SK-N-SH treated with all-trans-retinoic acid at 6 μM for 48 hours (cell line): ENCODE measurements around the gene RBM33.

Experiments
- ATAC-seq: fragments of 200-7000 bp; cut with Tn5 transposase; 3 replicates; pipeline ENCODE4 v1.9.1; 2020; ENCODE audit warnings: mild to moderate bottlenecking, moderate library complexity
- ARNTL ChIP-seq: fragments of 450-650 bp; formaldehyde crosslinking; IDR thresholded peaks from 2 replicates; pipeline ENCODE4 v1.5.0; 2020; ENCODE audit warnings: low read depth, mild to moderate bottlenecking, moderate library complexity, borderline replicate concordance
- BACH2 ChIP-seq: fragments of 250-450 bp; sonication (Bioruptor Pico); IDR thresholded peaks from 2 replicates; pipeline ENCODE4 v1.9.0; 2021; ENCODE audit warnings: mild to moderate bottlenecking, borderline replicate concordance
- CREB5 ChIP-seq: fragments of 250-450 bp; sonication (Bioruptor Pico); IDR thresholded peaks from 2 replicates; pipeline ENCODE4 v1.5.1; 2020; ENCODE audit warnings: low read depth, mild to moderate bottlenecking, moderate library complexity
- CSRNP3 ChIP-seq: fragments of 250-450 bp; sonication (Bioruptor Pico); IDR thresholded peaks from 2 replicates; pipeline ENCODE4 v1.5.1; 2021; ENCODE audit warnings: mild to moderate bottlenecking, moderate library complexity
- GLIS3 ChIP-seq: fragments of 250-450 bp; sonication (Bioruptor Pico); IDR thresholded peaks from 2 replicates; pipeline ENCODE4 v1.5.0; 2020; ENCODE audit warnings: mild to moderate bottlenecking, moderate library complexity
- ISL1 ChIP-seq: fragments of 250-450 bp; sonication (Bioruptor Pico); IDR thresholded peaks from 2 replicates; pipeline ENCODE4 v2.1.2; 2022; ENCODE audit warnings: mild to moderate bottlenecking, moderate library complexity
- OSR1 ChIP-seq: fragments of 250-450 bp; sonication (Bioruptor Pico); IDR thresholded peaks from 2 replicates; pipeline ENCODE4 v1.8.0; 2022; ENCODE audit warnings: moderate library complexity, mild to moderate bottlenecking, inconsistent platforms
- PATZ1 ChIP-seq: fragments of 250-450 bp; sonication (Bioruptor Pico); IDR thresholded peaks from 2 replicates; pipeline ENCODE4 v1.8.0; 2020; ENCODE audit warnings: mild to moderate bottlenecking, moderate library complexity, borderline replicate concordance
- PPARA ChIP-seq: fragments of 250-450 bp; sonication (Bioruptor Pico); IDR thresholded peaks from 2 replicates; pipeline ENCODE4 v1.5.0; 2020; ENCODE audit warnings: mild to moderate bottlenecking, borderline replicate concordance
- RARB ChIP-seq: fragments of 250-450 bp; sonication (Bioruptor Pico); IDR thresholded peaks from 2 replicates; pipeline ENCODE4 v1.8.0; 2021; ENCODE audit warnings: mild to moderate bottlenecking, moderate library complexity
- SNAI2 ChIP-seq: fragments of 250-450 bp; sonication (Bioruptor Pico); IDR thresholded peaks from 2 replicates; pipeline ENCODE4 v1.5.0; 2020; ENCODE audit warnings: mild to moderate bottlenecking, moderate library complexity
- TCF4 ChIP-seq: fragments of 250-450 bp; sonication (Bioruptor Pico); IDR thresholded peaks from 2 replicates; pipeline ENCODE4 v1.8.0; 2021; ENCODE audit warnings: mild to moderate bottlenecking, moderate library complexity, borderline replicate concordance
- TOX ChIP-seq: fragments of 250-450 bp; sonication (Bioruptor Pico); IDR thresholded peaks from 2 replicates; pipeline ENCODE4 v1.8.0; 2021; ENCODE audit warnings: mild to moderate bottlenecking, moderate library complexity, borderline replicate concordance
- TSHZ2 ChIP-seq: fragments of 250-450 bp; sonication (Bioruptor Pico); IDR thresholded peaks from 2 replicates; pipeline ENCODE4 v1.5.0; 2020; ENCODE audit warnings: mild to moderate bottlenecking, moderate library complexity
- ZC3H10 ChIP-seq: fragments of 250-450 bp; sonication (Bioruptor Pico); IDR thresholded peaks from 2 replicates; pipeline ENCODE4 v1.5.1; 2021; ENCODE audit warnings: mild to moderate bottlenecking, moderate library complexity
- ZFP3 ChIP-seq: fragments of 250-450 bp; sonication (Bioruptor Pico); IDR thresholded peaks from 2 replicates; pipeline ENCODE4 v1.5.0; 2020; ENCODE audit warnings: mild to moderate bottlenecking, moderate library complexity
- ZFP30 ChIP-seq: fragments of 450-650 bp; formaldehyde crosslinking; IDR thresholded peaks from 2 replicates; pipeline ENCODE4 v1.5.0; 2022; ENCODE audit warnings: mild to moderate bottlenecking, moderate library complexity
- ZNF565 ChIP-seq: fragments of 450-650 bp; formaldehyde crosslinking; conservative IDR thresholded peaks from 2 replicates; pipeline ENCODE4 v1.5.0; 2020; ENCODE audit warnings: low read depth, mild to moderate bottlenecking, moderate library complexity
- ZNF70 ChIP-seq: fragments of 450-650 bp; formaldehyde crosslinking; IDR thresholded peaks from 2 replicates; pipeline ENCODE4 v1.5.0; 2020; ENCODE audit warnings: mild to moderate bottlenecking, moderate library complexity

Gene RBM33

GRCh38 chr7:155649588-155649987, 5.1 kb downstream of the RBM33 start:
- no peak for ATAC-seq
- TF ChIP-seq PATZ1 (CRISPR knock-in tag) (no peak), TSHZ2 (no peak), CSRNP3 (no peak), BACH2 (CRISPR knock-in tag) (no peak), OSR1 (CRISPR knock-in tag) (no peak), SNAI2 (CRISPR knock-in tag) (no peak), TOX (CRISPR knock-in tag) (no peak), ARNTL (no peak), ZNF565 (CRISPR knock-in tag) (no peak), ZFP30 (no peak), ZFP3 (no peak)
- TF ChIP-seq, all 23 proteins: peak for 0

GRCh38 chr7:155652156-155653114, 8.0 kb downstream of the RBM33 start:
- TF ChIP-seq PPARA (no peak), RARB (no peak), PATZ1 (CRISPR knock-in tag) (no peak), ZC3H10 (CRISPR knock-in tag) (no peak), CREB5 (CRISPR knock-in tag) (no peak), SNAI2 (CRISPR knock-in tag) (no peak), ZNF70 (CRISPR knock-in tag) (no peak), ISL1 (CRISPR knock-in tag) (no peak), CSRNP3 (no peak)
- ATAC-seq, result no peak

GRCh38 chr7:155653803-155654202, 9.3 kb downstream of the RBM33 start:
- no peak for ATAC-seq
- TF ChIP-seq GLIS3 (CRISPR knock-in tag) (no peak), RARB (no peak), ZNF70 (CRISPR knock-in tag) (no peak), TCF4 (CRISPR knock-in tag) (no peak), ARNTL (no peak), CSRNP3 (no peak), BACH2 (CRISPR knock-in tag) (no peak), ZC3H10 (CRISPR knock-in tag) (no peak), SNAI2 (CRISPR knock-in tag) (no peak), TSHZ2 (no peak)
